Neural cell (in vitro differentiated cells): Measurements from ENCODE around the gene PRDM2. TPM values are rescaled to one million over a fixed set of nuclear protein-coding genes. Genes with fewer than 3 reads are reported as not detected.

Experiments
- H2AFZ ChIP-seq: fragments of 200-600, 300-800 bp; sonication (generic), shearing (Covaris generic); 2 replicates; pipeline ENCODE4 v1.6.0; 2014; ENCODE audit warnings: low read depth, mild to moderate bottlenecking, antibody characterized with exemption, low read length, moderate library complexity
- H3F3A ChIP-seq: fragments of 200-600 bp; shearing (Covaris generic); 2 replicates; pipeline ENCODE4 v1.6.1; 2016; ENCODE audit warnings: mild to moderate bottlenecking, moderate library complexity, mixed read lengths, antibody characterized with exemption, low read length; ENCODE audit not compliant: insufficient read depth, poor library complexity, severe bottlenecking
- H3K27ac ChIP-seq: fragments of 200-600, 300-800 bp; sonication (generic), shearing (Covaris generic); 2 replicates; pipeline ENCODE4 v1.5.1; 2014; ENCODE audit warnings: mild to moderate bottlenecking, low read length, moderate library complexity
- H3K27me3 ChIP-seq: fragments of 300-800, 200-600 bp; sonication (generic), shearing (Covaris generic); 2 replicates; pipeline ENCODE4 v1.6.0; 2014; ENCODE audit warnings: mild to moderate bottlenecking, low read depth, low read length, moderate library complexity; ENCODE audit not compliant: insufficient read depth
- H3K36me3 ChIP-seq: fragments of 300-800, 200-600 bp; sonication (generic), shearing (Covaris generic); 2 replicates; pipeline ENCODE4 v1.5.1; 2014; ENCODE audit warnings: mild to moderate bottlenecking, antibody characterized with exemption, low read length, moderate library complexity; ENCODE audit not compliant: insufficient read depth
- H3K4me2 ChIP-seq: fragments of 300-800, 200-600 bp; sonication (generic), shearing (Covaris generic); 2 replicates; pipeline ENCODE4 v1.6.0; 2014; ENCODE audit warnings: mild to moderate bottlenecking, low read length
- H3K4me3 ChIP-seq: fragments of 300-800, 200-600 bp; sonication (generic), shearing (Covaris generic); 2 replicates; pipeline ENCODE4 v1.5.1; 2014; ENCODE audit warnings: mild to moderate bottlenecking, low read length, moderate library complexity
- H3K79me2 ChIP-seq: fragments of 200-600 bp; shearing (Covaris generic); replicated peaks from 2 replicates; pipeline ENCODE4 v1.6.0; 2014; ENCODE audit warnings: mild to moderate bottlenecking, low read length, moderate library complexity; ENCODE audit not compliant: insufficient read depth
- H3K9ac ChIP-seq: fragments of 300-800, 200-600 bp; sonication (generic), shearing (Covaris generic); 2 replicates; pipeline ENCODE4 v1.6.1; 2016; ENCODE audit warnings: mild to moderate bottlenecking, low read length, mixed read lengths
- H3K9me2 ChIP-seq: fragments of 200-600 bp; shearing (Covaris generic); 2 replicates; pipeline ENCODE4 v1.6.1; 2016; ENCODE audit warnings: mild to moderate bottlenecking, low read length, mixed read lengths; ENCODE audit not compliant: insufficient read depth
- H3K9me3 ChIP-seq: fragments of 200-600, 300-800 bp; sonication (generic), shearing (Covaris generic); 2 replicates; pipeline ENCODE4 v1.6.1; 2016; ENCODE audit warnings: mild to moderate bottlenecking, mixed run types, low read length, moderate library complexity, mixed read lengths
- H4K20me1 ChIP-seq: fragments of 200-600 bp; shearing (Covaris generic); 2 replicates; pipeline ENCODE4 v1.6.1; 2016; ENCODE audit warnings: mild to moderate bottlenecking, mixed run types; ENCODE audit not compliant: insufficient read depth
- CTCF ChIP-seq: fragments of 450-650 bp; IDR thresholded peaks from 2 replicates; pipeline ENCODE4 v1.5.1; 2014; ENCODE audit warnings: antibody characterized with exemption, mild to moderate bottlenecking, moderate library complexity; ENCODE audit not compliant: poor library complexity, severe bottlenecking
- EP300 ChIP-seq: fragments of 450-650 bp; conservative IDR thresholded peaks from 2 replicates; pipeline ENCODE4 v1.6.1; 2014; ENCODE audit warnings: antibody characterized with exemption, mild to moderate bottlenecking, moderate library complexity; ENCODE audit not compliant: poor library complexity, severe bottlenecking
- EZH2 ChIP-seq: fragments of 200-600, 300-800 bp; shearing (Covaris generic), sonication (generic); IDR thresholded peaks from 2 replicates; pipeline ENCODE4 v1.6.1; 2014; ENCODE audit warnings: antibody characterized with exemption, low read length, borderline replicate concordance, mild to moderate bottlenecking; ENCODE audit not compliant: insufficient read depth, poor library complexity, severe bottlenecking
- MXI1 ChIP-seq: fragments of 450-650 bp; conservative IDR thresholded peaks from 2 replicates; pipeline ENCODE4 v1.6.1; 2014; ENCODE audit warnings: antibody characterized with exemption, mild to moderate bottlenecking; ENCODE audit not compliant: poor library complexity, severe bottlenecking
- POLR2AphosphoS5 ChIP-seq: IDR thresholded peaks from 2 replicates; pipeline ENCODE4 v1.6.1; 2012
- RAD21 ChIP-seq: fragments of 450-650 bp; conservative IDR thresholded peaks from 2 replicates; pipeline ENCODE4 v1.6.1; 2014; ENCODE audit warnings: antibody characterized with exemption, mild to moderate bottlenecking, moderate library complexity
- REST ChIP-seq: IDR thresholded peaks from 2 replicates; pipeline ENCODE4 v1.6.1; 2012; ENCODE audit warnings: borderline replicate concordance
- SMC3 ChIP-seq: fragments of 450-650 bp; conservative IDR thresholded peaks from 2 replicates; pipeline ENCODE4 v1.6.1; 2014; ENCODE audit warnings: antibody characterized with exemption, mild to moderate bottlenecking, moderate library complexity; ENCODE audit not compliant: poor library complexity
- TAF1 ChIP-seq: IDR thresholded peaks from 2 replicates; pipeline ENCODE4 v1.6.1; 2012; ENCODE audit warnings: low read depth
- polyA plus RNA-seq: library from polyadenylated mRNA; depleted of rRNA; stranded (reverse); fragments of >200 nt; gene quantifications from 2 replicates; pipeline ENCODE4 v1.2.3, GENCODE V29; 2014

Gene PRDM2
- polyA plus RNA-seq, 1 donor from 2014 or later, result 10.7 TPM

GRCh38 chr1:13753636-13754402, 53.8 kb downstream of the PRDM2 start:
- TF ChIP-seq MXI1 (no peak), SMC3 (no peak), CTCF (no peak), EZH2 (no peak), REST (no peak)
- H3K9ac ChIP-seq, result no peak overlapping the region
- no peaks in the 10 kb centered on the region for H3K36me3 ChIP-seq
- H3K79me2 ChIP-seq, result peaks cover 79% of the 10 kb centered on the region
- H3K9me2 ChIP-seq, result no peaks in the 10 kb centered on the region
- H3K27ac ChIP-seq, result no peak overlapping the region
- no peaks in the 10 kb centered on the region for H3F3A ChIP-seq
- H4K20me1 ChIP-seq, result peaks cover 35% of the 10 kb centered on the region
- H3K4me2 ChIP-seq, result no peak overlapping the region
- no peaks in the 10 kb centered on the region for H3K27me3 ChIP-seq
- H2AFZ ChIP-seq, result no peak overlapping the region
- H3K4me3 ChIP-seq, result no peak overlapping the region
- H3K9me3 ChIP-seq, result no peaks in the 10 kb centered on the region

- H3F3A ChIP-seq, result no peaks in the 10 kb centered on the region
- H3K4me3 ChIP-seq, result no peak overlapping the region
- no peak overlapping the region for H2AFZ ChIP-seq
- H3K27me3 ChIP-seq, result no peaks in the 10 kb centered on the region
- no peak overlapping the region for H3K27ac ChIP-seq
- H3K9me3 ChIP-seq, result no peaks in the 10 kb centered on the region
- no peak overlapping the region for H3K4me2 ChIP-seq
- no peaks in the 10 kb centered on the region for H3K36me3 ChIP-seq
- peaks cover 87% of the 10 kb centered on the region for H3K79me2 ChIP-seq
- TF ChIP-seq REST, result no peak
- TF ChIP-seq CTCF, result no peak
- no peak for TF ChIP-seq RAD21
- no peak for TF ChIP-seq EP300
- no peak for TF ChIP-seq POLR2AphosphoS5
- TF ChIP-seq EZH2, result no peak
- no peak for TF ChIP-seq SMC3
- no peak for TF ChIP-seq TAF1
- no peak for TF ChIP-seq MXI1
- H3K9ac ChIP-seq, result no peak overlapping the region
- no peaks in the 10 kb centered on the region for H3K9me2 ChIP-seq
- peaks cover 35% of the 10 kb centered on the region for H4K20me1 ChIP-seq
Measured at GRCh38 chr1:13754510-13755103, 54.6 kb downstream of the PRDM2 start.
